Measurements from ENCODE around the gene CD82. TPM values are rescaled to one million over a fixed set of nuclear protein-coding genes. Genes with fewer than 3 reads are reported as not detected.

The CD82 gene
- total and polyA plus RNA-seq, 2 of the 13 experiments (the other 11 are each of a cell fraction or from before 2014, with no cell fraction given), result 0.05 TPM; not detected in 1

DNA sequence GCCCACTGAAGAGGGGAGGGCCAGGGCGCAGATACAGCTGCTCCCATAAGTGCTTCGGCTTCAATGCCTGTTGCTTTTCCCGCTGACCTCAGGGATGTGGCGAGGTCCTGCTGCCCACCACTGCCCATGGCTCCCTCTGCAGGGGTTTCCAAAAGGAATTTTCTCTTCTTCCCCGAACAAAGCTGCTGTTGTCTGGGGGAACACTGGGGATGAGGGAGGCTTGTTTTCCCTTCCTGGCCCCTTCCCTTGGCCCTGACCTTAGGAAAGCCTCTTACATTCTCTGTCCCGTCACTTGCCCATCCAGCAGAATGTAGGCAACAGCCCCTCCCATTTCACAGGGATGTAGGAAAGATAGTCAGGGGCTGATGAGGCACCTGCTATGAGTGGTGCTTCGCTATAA, 34.8 kb downstream of the CD82 start:
- intact Hi-C loops (cut with micrococcal nuclease; ENCODE audit: unreplicated experiment), result no loop called here
- Histone ChIP-seq H3K9ac (ENCODE audit: insufficient read depth, low read depth, low read length) (no peak overlapping the region), H2AFZ (ENCODE audit: low read length) (no peak overlapping the region), H4K20me1 (ENCODE audit: insufficient read depth, low read length) (0 out of 2 replicates have a peak, but pooled peaks cover 3% of the 10 kb centered on the region), H3K27ac (ENCODE audit: extremely low read length, insufficient read depth, low read length) (no peak overlapping the region), H3K4me2 (ENCODE audit: low read depth, low read length) (no peak overlapping the region), H3K36me3 (replicated peaks in 1 of 2; ENCODE audit: control insufficient read depth in 1 of 2, insufficient read depth in 2 of 2, low read length in 2 of 2) (no peaks in the 10 kb centered on the region), H3K4me1 (ENCODE audit: insufficient read depth, low read length) (no peaks in the 10 kb centered on the region), H3K27me3 (ENCODE audit: control insufficient read depth in 1 of 2, insufficient read depth in 2 of 2, low read length in 2 of 2) (peaks cover 4 to 19% of the 10 kb centered on the region in 2 experiments; a peak in 3 of 5 replicates), H3K9me3 (ENCODE audit: low read length) (no peaks in the 10 kb centered on the region), H3K79me2 (ENCODE audit: insufficient read depth, low read length) (no peaks in the 10 kb centered on the region), H3K4me3 (replicated peaks in 1 of 3; ENCODE audit: insufficient read depth in 1 of 3, low read depth in 2 of 3, low read length in 3 of 3) (no peak overlapping the region)
- no peak for DNase-seq (ENCODE audit: low spot score)
- 24% methylated on average over 5 of the region's 7 CpGs for WGBS (ENCODE audit: low lambda C conversion rate)
- in situ Hi-C loops (cut with HindIII; ENCODE audit: extremely low pct_ligation_motif_present, low pct_unique_long_range_greater_than_20kb), result no loop called here
- BruUV-seq (replicated peaks), result no TSS peak
- TF ChIP-seq FOXA1 (IDR thresholded peaks at IDR 0.05) (no peak), FOXA1 (CRISPR knock-in tag; IDR thresholded peaks at IDR 0.05) (no peak), HOXA5 (CRISPR knock-in tag; IDR thresholded peaks at IDR 0.05) (no peak)
- CTCF ChIA-PET (ENCODE audit: low intra/inter-chr PET ratio, low total read pairs), result no interaction called here
- no peak for FAIRE-seq
- POLR2A ChIA-PET, result no interaction called here
- ATAC-seq, result no peak

- no peak overlapping the region for H3K9ac ChIP-seq (ENCODE audit: insufficient read depth, low read depth, low read length)
- CTCF ChIA-PET (ENCODE audit: low intra/inter-chr PET ratio, low total read pairs), result no interaction called here
- TF ChIP-seq, protein P1, sequence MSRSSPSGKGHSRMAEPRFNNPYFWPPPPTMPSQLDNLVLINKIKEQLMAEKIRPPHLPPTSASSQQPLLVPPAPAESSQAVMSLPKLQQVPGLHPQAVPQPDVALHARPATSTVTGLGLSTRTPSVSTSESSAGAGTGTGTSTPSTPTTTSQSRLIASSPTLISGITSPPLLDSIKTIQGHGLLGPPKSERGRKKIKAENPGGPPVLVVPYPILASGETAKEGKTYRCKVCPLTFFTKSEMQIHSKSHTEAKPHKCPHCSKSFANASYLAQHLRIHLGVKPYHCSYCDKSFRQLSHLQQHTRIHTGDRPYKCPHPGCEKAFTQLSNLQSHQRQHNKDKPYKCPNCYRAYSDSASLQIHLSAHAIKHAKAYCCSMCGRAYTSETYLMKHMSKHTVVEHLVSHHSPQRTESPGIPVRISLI (CRISPR knock-in tag; IDR thresholded peaks at IDR 0.05; ENCODE audit: borderline replicate concordance), result no peak
- TF ChIP-seq ATF7-NPFF (CRISPR knock-in tag; IDR thresholded peaks at IDR 0.05; ENCODE audit: low read depth) (no peak), SP1 (IDR thresholded peaks at IDR 0.05) (no peak), SP1 (CRISPR knock-in tag; IDR thresholded peaks at IDR 0.05) (no peak), ZNF333 (CRISPR knock-in tag; IDR thresholded peaks at IDR 0.05; ENCODE audit: borderline replicate concordance) (no peak), ARID3A (IDR thresholded peaks at IDR 0.05; ENCODE audit: low read depth, low read length) (no peak), MAFK (conservative IDR thresholded peaks at IDR 0.05 in 1 of 2, IDR thresholded peaks at IDR 0.05 in 1 of 2; ENCODE audit: low read length in 2 of 2) (no peak), TARDBP (CRISPR knock-in tag; IDR thresholded peaks at IDR 0.05) (no peak), ZNF446 (CRISPR knock-in tag; IDR thresholded peaks at IDR 0.05) (no peak), GZF1 (CRISPR knock-in tag; IDR thresholded peaks at IDR 0.05) (no peak), ZNF589 (CRISPR knock-in tag; conservative IDR thresholded peaks at IDR 0.05) (no peak), FIP1L1 (IDR thresholded peaks at IDR 0.05; ENCODE audit: borderline replicate concordance, insufficient read depth, low read depth, low read length) (no peak), GFI1 (CRISPR knock-in tag; IDR thresholded peaks at IDR 0.05; ENCODE audit: borderline replicate concordance) (no peak), ZNF709 (CRISPR knock-in tag; IDR thresholded peaks at IDR 0.05) (no peak)
Observed at GRCh38 chr11:44600839-44601383, 35.4 kb downstream of the CD82 start.

More at GRCh38 chr11:44600839-44601383, 35.4 kb downstream of the CD82 start:
- no peak overlapping the region for H3K27ac ChIP-seq (ENCODE audit: extremely low read length, insufficient read depth, low read length)
- no TSS peak for BruUV-seq (replicated peaks)
- 0 out of 2 replicates have a peak, but pooled peaks cover 3% of the 10 kb centered on the region for H4K20me1 ChIP-seq (ENCODE audit: insufficient read depth, low read length)
- no peaks in the 10 kb centered on the region for H3K79me2 ChIP-seq (ENCODE audit: insufficient read depth, low read length)
- DNase-seq (ENCODE audit: low spot score) (no peak), ATAC-seq (no peak), FAIRE-seq (no peak)
- no CpG with 5 or more reads among the region's 10 CpGs for WGBS (ENCODE audit: low lambda C conversion rate)
- intact Hi-C loops (cut with micrococcal nuclease; ENCODE audit: unreplicated experiment) (no loop called here), in situ Hi-C loops (cut with HindIII; ENCODE audit: extremely low pct_ligation_motif_present, low pct_unique_long_range_greater_than_20kb) (no loop called here)
- H3K36me3 ChIP-seq (replicated peaks in 1 of 2; ENCODE audit: control insufficient read depth in 1 of 2, insufficient read depth in 2 of 2, low read length in 2 of 2), result no peaks in the 10 kb centered on the region
- no peaks in the 10 kb centered on the region for H3K4me1 ChIP-seq (ENCODE audit: insufficient read depth, low read length)
- no peak overlapping the region for H3K4me3 ChIP-seq (replicated peaks in 1 of 3; ENCODE audit: insufficient read depth in 1 of 3, low read depth in 2 of 3, low read length in 3 of 3)
- POLR2A ChIA-PET, result no interaction called here
- H3K9me3 ChIP-seq (ENCODE audit: low read length), result no peaks in the 10 kb centered on the region
- H3K4me2 ChIP-seq (ENCODE audit: low read depth, low read length), result no peak overlapping the region
- peaks cover 4 to 19% of the 10 kb centered on the region in 2 experiments; a peak in 3 of 5 replicates for H3K27me3 ChIP-seq (ENCODE audit: control insufficient read depth in 1 of 2, insufficient read depth in 2 of 2, low read length in 2 of 2)
- H2AFZ ChIP-seq (ENCODE audit: low read length), result no peak overlapping the region
